B cell (primary cell): ENCODE data around the gene NAV2. TPM values are rescaled to one million over a fixed set of nuclear protein-coding genes. Genes with fewer than 3 reads are reported as not detected.

Source experiments
- ATAC-seq: fragments of 200-7000 bp; cut with Tn5 transposase; one replicate; pipeline ENCODE4 v1.10.0; 2021; ENCODE audit warnings: low read depth, mild to moderate bottlenecking, moderate number of reproducible peaks, moderate library complexity
- CTCF ChIA-PET: fragments of 350-600 bp; sonication (Branson Sonifier 250); formaldehyde crosslinking; loops from one replicate; lab custom pipeline; 2021; ENCODE audit warnings: antibody characterized with exemption, inconsistent platforms; lab: Charles Lee
- POLR2A ChIA-PET: fragments of 350-600 bp; sonication (Branson Sonifier 250); formaldehyde crosslinking; loops from one replicate; lab custom pipeline; 2021; ENCODE audit warnings: antibody characterized with exemption; lab: Charles Lee
- DNase-seq: peaks from one replicate; pipeline ENCODE4 v3.0.0; 2013
- H2AFZ ChIP-seq: 2 replicates; pipeline ENCODE4 v1.6.1; 2012; ENCODE audit warnings: mild to moderate bottlenecking, low read depth, low read length; ENCODE audit not compliant: insufficient read depth, poor library complexity, severe bottlenecking
- H3K27ac ChIP-seq, 2 donors: 1 replicate in 1 of 2; 2 replicates in 1 of 2; pipeline ENCODE4 v1.5.1; 2012 to 2013; ENCODE audit warnings: low read length in 2 of 2, mild to moderate bottlenecking in 2 of 2, moderate library complexity in 1 of 2
- H3K27me3 ChIP-seq, 4 experiments: fragments of 200-600 bp in 1 of 4; sonication (generic) in 1 of 4; replicated peaks in 1 of 4; 1 replicate in 2 of 4; 2 replicates in 2 of 4; pipeline versions ENCODE4 v1.6.1 to v1.7.0; 2013 to 2016; ENCODE audit warnings: low read length in 3 of 4, mild to moderate bottlenecking in 2 of 4, mixed read lengths in 1 of 4, moderate library complexity in 1 of 4; ENCODE audit not compliant: insufficient read depth in 4 of 4, control insufficient read depth in 3 of 4; ENCODE audit errors: control extremely low read depth in 1 of 4
- H3K36me3 ChIP-seq, 2 experiments: replicated peaks in 1 of 2; 1 replicate in 1 of 2; 2 replicates in 1 of 2; pipeline versions ENCODE4 v1.6.1 to v1.7.1; 2013; ENCODE audit warnings: low read length in 1 of 2; ENCODE audit not compliant: insufficient read depth in 2 of 2, control insufficient read depth in 1 of 2; ENCODE audit errors: control extremely low read depth in 1 of 2, extremely low read depth in 1 of 2
- H3K4me1 ChIP-seq, 2 donors: fragments of 200-600 bp in 1 of 2; sonication (generic) in 1 of 2; 1 replicate in 1 of 2; 2 replicates in 1 of 2; pipeline versions ENCODE4 v1.5.1 to v1.6.1; 2013 to 2017; ENCODE audit warnings: low read length in 2 of 2; ENCODE audit not compliant: control insufficient read depth in 2 of 2, insufficient read depth in 2 of 2
- H3K4me2 ChIP-seq: replicated peaks from 2 replicates; pipeline ENCODE3; 2012; ENCODE audit warnings: mild to moderate bottlenecking, low read depth, low read length; ENCODE audit not compliant: poor library complexity, severe bottlenecking
- H3K4me3 ChIP-seq, 5 experiments: fragments of 200-600 bp in 1 of 5; sonication (generic) in 1 of 5; 1 replicate in 3 of 5; 2 replicates in 2 of 5; pipeline versions ENCODE4 v1.5.1 to v1.7.0; 2011 to 2016; ENCODE audit warnings: low read length in 4 of 5, mild to moderate bottlenecking in 4 of 5, low read depth in 2 of 5, control low read depth in 1 of 5, moderate library complexity in 1 of 5; ENCODE audit not compliant: insufficient read depth in 1 of 5; ENCODE audit errors: control extremely low read depth in 1 of 5, extremely low read depth in 1 of 5
- H3K79me2 ChIP-seq: fragments of 200-600 bp; sonication (generic); one replicate; pipeline ENCODE4 v1.6.0; 2016; ENCODE audit warnings: low read length; ENCODE audit not compliant: control insufficient read depth, insufficient read depth
- H3K9ac ChIP-seq: fragments of 200-600 bp; sonication (generic); 2 replicates; pipeline ENCODE4 v1.6.1; 2017; ENCODE audit warnings: mild to moderate bottlenecking, low read length, moderate library complexity
- H3K9me3 ChIP-seq, 3 donors: one replicate each; pipeline versions ENCODE4 v1.6.1 to v1.7.1; 2013; ENCODE audit warnings: low read length in 2 of 3; ENCODE audit not compliant: control insufficient read depth in 2 of 3, insufficient read depth in 1 of 3; ENCODE audit errors: control extremely low read depth in 1 of 3
- H4K20me1 ChIP-seq: 2 replicates; pipeline ENCODE4 v1.6.0; 2012; ENCODE audit warnings: mild to moderate bottlenecking, low read length; ENCODE audit not compliant: insufficient read depth, control insufficient read depth, poor library complexity, severe bottlenecking
- H3K27ac Mint-ChIP-seq: one replicate; pipeline ENCODE4 v1.8.0; 2021; ENCODE audit warnings: mixed read lengths
- H3K27me3 Mint-ChIP-seq: one replicate; pipeline ENCODE4 v1.8.0; 2021; ENCODE audit warnings: mixed read lengths
- H3K4me1 Mint-ChIP-seq: one replicate; pipeline ENCODE4 v1.8.0; 2021; ENCODE audit warnings: mixed read lengths
- H3K4me3 Mint-ChIP-seq: one replicate; pipeline ENCODE4 v1.8.0; 2021; ENCODE audit warnings: mixed read lengths
- H3K9me3 Mint-ChIP-seq: one replicate; pipeline ENCODE4 v1.8.0; 2022; ENCODE audit warnings: mixed read lengths; ENCODE audit not compliant: insufficient read depth
- CTCF ChIP-seq: fragments of 200-600 bp; IDR thresholded peaks from one replicate; pipeline ENCODE4 v1.8.0; 2022; ENCODE audit warnings: antibody characterized with exemption, mild to moderate bottlenecking
- EZH2 ChIP-seq: IDR thresholded peaks from 2 replicates; pipeline ENCODE4 v1.6.1; 2012; ENCODE audit warnings: borderline replicate concordance, low read depth, mild to moderate bottlenecking, moderate library complexity, low read length; ENCODE audit not compliant: insufficient read depth, poor library complexity, severe bottlenecking
- WGBS: methylation state at CpG from one replicate; pipeline ENCODE4 v1.1.5; 2013; ENCODE audit warnings: missing lambda C conversion rate; ENCODE audit not compliant: insufficient coverage; 5-methylcytosine and 5-hydroxymethylcytosine counted together
- intact Hi-C: fragments of 100-400 bp; cut with micrococcal nuclease; formaldehyde crosslinking; loops from one replicate; pipeline ENCODE4 v1.10.0; 2022
- polyA plus RNA-seq: library from polyadenylated mRNA; depleted of rRNA; stranded (reverse); fragments of >200 nt; gene quantifications from 2 replicates; pipeline ENCODE4 v1.2.3, GENCODE V29; 2012
- total RNA-seq, 2 donors: library from RNA; stranded (reverse); fragments of 120-200 nt in 1 of 2; gene quantifications; 1 replicate in 1 of 2; 2 replicates in 1 of 2; pipeline versions ENCODE4 v1.2.3 to v1.2.4, GENCODE V29; 2013 to 2022

The NAV2 gene
- total and polyA plus RNA-seq, 2 donors (not counting 1 experiment from before 2014, with no cell fraction given) = 0.82 to 22.2 TPM

- Histone ChIP-seq H3K4me1 (no peaks in the 10 kb centered on the region), H3K9me3 (no peaks in the 10 kb centered on the region), H4K20me1 (no peaks in the 10 kb centered on the region), H3K27ac (no peak overlapping the region), H3K27me3 (no peaks in the 10 kb centered on the region), H3K9ac (no peak overlapping the region), H3K36me3 (no peaks in the 10 kb centered on the region), H3K79me2 (no peaks in the 10 kb centered on the region), H2AFZ (no peak overlapping the region), H3K4me2 (no peak overlapping the region), H3K4me3 (no peak overlapping the region)
- POLR2A ChIA-PET = interaction anchor here (0.6 kb wide), 1 partner anchor 71 kb away, joined by 3 read pairs; no protein-coding TSS in a partner anchor
- Mint-ChIP-seq H3K27ac (no peak overlapping the region), H3K27me3 (peaks cover 8% of the 10 kb centered on the region), H3K4me3 (no peak overlapping the region), H3K9me3 (no peaks in the 10 kb centered on the region), H3K4me1 (no peaks in the 10 kb centered on the region)
- intact Hi-C loops = no loop called here
- CTCF ChIA-PET = no interaction called here
- no peak for DNase-seq
- no peak for ATAC-seq
- TF ChIP-seq EZH2 (no peak), CTCF (no peak)
These were observed 131.4 kb downstream of the NAV2 start for GRCh38 chr11:19844012-19844411.

- H3K4me1 Mint-ChIP-seq = no peaks in the 10 kb centered on the region
- TF ChIP-seq EZH2 = no peak
- no peak for TF ChIP-seq CTCF
- CTCF ChIA-PET = no interaction called here
- ATAC-seq (no peak), DNase-seq (no peak)
- no peak overlapping the region for H3K4me3 ChIP-seq
- H3K27ac Mint-ChIP-seq = no peak overlapping the region
- H4K20me1 ChIP-seq = no peaks in the 10 kb centered on the region
- H3K27me3 Mint-ChIP-seq = peaks cover 8% of the 10 kb centered on the region
- POLR2A ChIA-PET = no interaction called here
- H3K27ac ChIP-seq = no peak overlapping the region
- no peaks in the 10 kb centered on the region for H3K36me3 ChIP-seq
- 86% methylated on average over 1 of the region's 2 CpGs for WGBS
- H3K9me3 ChIP-seq = no peaks in the 10 kb centered on the region
- H3K4me2 ChIP-seq = no peak overlapping the region
- H2AFZ ChIP-seq = no peak overlapping the region
- no peak overlapping the region for H3K4me3 Mint-ChIP-seq
- intact Hi-C loops = no loop called here
- peaks cover 0 to 4% (median 0%) of the 10 kb centered on the region in 4 experiments for H3K27me3 ChIP-seq
- no peaks in the 10 kb centered on the region for H3K9me3 Mint-ChIP-seq
- no peaks in the 10 kb centered on the region for H3K4me1 ChIP-seq
- H3K79me2 ChIP-seq = no peaks in the 10 kb centered on the region
- H3K9ac ChIP-seq = no peak overlapping the region
These were observed 132.2 kb downstream of the NAV2 start for GRCh38 chr11:19844806-19845205.
